GM19397 (cell line): ENCODE results near the gene GGCX.
"Not testable (repeated sequence)": the region's sequence is repeated elsewhere in the genome, so short reads cannot be mapped to it uniquely, and the experiment has no call there.

Experiments used
- ATAC-seq: cut with Tn5 transposase; IDR thresholded peaks from one replicate; pipeline ENCODE4 v1.9.1; 2021; ENCODE audit warnings: mild to moderate bottlenecking, moderate library complexity; ENCODE audit not compliant: unreplicated experiment

The GGCX gene

DNA sequence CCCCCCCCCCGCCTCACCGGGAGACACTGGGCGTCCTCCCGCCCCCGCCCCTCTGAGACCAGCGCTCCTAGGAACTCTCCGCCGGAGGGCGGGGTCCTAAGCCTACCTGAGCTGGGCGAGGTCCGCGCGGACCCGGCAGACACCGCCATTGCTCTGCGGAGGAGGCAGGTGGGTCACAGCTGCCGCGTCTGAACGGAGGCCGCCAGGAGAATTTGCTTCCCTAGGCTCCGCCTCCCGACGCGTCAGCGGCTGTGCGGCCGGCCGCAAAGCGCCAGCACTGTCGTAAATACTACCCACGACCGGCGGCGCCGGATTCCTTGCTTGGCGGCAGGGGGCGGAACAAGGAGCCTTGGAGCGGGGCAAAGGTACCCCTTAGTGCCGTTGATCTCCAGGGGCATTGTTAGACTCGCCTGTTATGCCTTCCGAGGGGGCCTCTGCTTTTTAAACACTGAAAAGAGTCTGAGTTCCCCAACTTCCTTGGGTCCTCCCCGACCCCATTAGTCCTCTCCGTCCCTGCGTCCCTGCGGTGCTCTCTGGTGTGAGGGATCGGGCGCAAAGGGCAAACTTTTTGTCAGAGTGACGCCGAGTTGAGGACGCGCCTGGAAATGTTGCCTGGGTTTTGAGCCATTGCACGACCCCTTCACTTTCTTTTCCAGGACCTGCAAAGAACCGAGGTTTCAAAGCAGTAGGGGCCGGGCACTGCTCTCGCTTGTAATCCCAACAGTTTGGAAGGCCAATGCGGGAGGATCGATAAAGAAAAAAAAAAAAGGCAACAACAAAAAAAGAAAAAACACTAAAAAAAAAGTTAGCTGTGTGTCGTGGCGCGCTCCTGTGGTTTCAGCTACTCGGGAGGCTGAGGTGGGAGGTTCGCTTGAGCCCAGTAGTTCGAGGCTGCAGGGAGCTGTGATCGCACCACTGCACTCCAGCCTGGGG is at the start of gene GGCX:
GGCX (minus strand) TSS at position 214 of the 933 bp plus-strand sequence; CDS start at position 149, 65 bp downstream.
- peak; percentile 97 for ATAC-seq

DNA sequence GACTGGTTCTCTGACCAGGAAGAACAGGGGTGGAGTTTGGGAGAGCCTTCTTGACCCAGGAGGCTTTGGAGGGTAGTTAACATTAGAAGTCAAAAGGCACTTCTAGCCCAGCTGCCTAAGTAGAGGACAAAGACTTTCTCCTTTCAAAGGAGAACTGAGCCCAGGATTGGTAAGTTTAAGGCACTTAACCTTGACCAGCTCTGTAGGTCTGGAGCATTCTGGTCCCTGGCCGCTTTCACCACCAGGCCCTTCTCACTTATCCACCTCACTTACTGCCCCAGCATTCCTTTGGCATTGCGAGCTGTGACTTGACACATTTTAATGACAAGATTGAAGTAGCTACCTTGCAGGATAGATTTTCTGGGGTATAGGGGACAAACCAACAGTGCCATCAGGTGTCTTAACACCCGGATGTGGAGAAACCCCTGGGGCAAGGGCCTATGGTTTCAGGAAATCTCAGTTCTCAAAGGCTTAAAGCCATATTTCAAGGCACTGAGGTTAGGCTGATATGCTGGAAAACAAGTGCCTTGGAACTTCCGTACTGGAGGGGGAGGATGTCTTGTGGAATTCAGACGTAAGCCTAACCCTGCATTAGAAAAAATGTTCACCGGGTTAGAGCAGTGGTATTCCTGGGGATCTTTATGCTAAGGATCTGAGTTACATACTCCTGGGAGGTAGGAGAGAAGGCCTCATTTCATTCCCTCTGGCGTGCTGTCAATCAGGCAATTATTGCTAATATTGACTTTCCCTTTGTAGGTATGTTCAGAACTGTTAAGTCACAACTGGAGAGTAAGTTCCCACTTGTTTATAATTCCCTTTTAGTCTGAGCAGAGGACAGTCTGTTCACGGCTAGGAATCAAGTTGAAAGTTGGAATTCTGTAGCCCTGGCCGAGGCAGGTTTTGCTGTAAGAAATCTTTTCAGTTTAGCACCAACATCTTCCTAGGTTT is 46.2 kb upstream of the GGCX start:
- no peak for ATAC-seq

DNA sequence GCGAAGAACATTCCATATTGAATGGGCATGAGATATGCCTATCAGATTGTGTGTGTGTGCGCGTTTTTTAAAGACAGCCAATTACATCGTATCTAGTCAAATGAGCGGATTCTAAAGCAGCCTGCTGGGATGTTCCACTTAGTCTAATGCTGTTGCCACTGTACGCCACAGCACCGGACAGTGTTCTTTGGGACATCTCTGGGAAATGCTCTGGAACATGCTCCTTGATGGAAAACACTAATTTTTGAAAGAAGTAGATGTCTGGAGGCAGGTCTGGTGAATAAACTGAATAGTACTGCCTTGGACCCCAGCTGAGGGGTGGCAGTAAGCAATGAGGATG is 44.8 kb upstream of the GGCX start:
- ATAC-seq: no peak

DNA sequence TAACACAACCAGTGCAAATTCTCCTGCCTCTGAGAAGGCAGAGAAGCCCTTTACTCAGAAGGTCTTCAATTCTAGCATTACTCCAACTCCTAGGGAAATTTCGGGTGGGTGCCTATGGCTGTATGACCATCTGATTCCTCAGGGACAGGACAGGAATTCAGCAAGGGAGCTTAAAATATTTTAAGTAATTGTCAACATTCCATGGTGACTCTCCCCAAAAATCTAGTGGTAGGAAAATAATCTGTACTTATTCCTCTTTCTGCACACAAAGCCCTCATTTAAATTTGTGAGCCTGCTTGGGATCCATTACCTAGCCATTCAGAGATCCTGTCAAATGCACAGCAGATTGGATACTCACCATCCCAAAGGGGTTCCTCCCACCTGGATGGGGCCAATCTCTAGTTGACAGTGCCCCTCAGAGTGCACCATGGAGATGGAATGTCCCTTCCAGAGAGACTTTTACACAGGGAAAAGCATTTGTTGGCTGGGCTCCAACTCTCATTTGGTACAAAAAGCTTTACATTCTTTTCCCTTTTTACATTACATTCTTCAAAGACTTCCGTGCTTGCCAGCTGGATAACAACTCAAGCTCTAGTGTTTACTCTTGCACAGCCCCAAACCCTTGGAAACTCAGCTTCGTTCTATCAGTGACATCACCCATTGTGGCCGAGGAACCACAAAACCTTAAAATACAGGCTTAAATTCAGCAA is 44.3 kb upstream of the GGCX start:
- ATAC-seq: no peak

DNA sequence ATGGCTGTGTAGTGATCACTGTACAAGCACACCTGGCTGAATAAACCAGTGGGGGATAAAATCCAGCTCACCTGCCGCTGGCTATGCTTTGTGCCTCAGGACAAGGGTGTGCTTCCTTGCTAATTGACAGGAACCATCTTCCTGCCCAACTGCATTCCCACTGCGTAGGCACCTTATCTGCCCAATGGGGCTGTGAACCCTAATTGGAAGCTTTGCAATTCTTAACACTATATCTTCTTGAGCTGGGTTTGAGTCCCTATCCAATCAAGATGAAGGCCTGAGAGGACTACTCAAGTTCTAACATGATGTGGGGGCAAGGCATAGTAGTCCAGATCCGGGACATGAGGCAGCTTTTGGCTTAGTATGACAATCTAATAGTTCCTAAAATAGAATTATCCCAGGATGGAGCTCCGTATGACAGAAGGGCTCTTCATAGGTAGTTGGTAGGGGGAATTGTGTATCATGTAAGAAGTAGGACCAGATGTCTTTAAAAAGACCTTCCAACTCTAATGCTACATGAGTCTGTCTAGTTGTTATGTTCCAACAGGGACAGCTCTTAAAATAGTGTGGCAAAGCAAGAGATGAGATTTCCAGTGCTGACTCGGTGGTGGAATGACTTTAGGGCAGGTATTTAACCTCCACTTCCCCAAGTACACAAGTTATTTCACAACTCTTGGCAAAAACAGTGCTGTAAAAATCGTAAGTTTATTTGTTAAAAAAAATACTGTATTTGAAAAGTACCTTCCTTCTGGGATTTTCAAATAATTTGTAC is 43.5 kb upstream of the GGCX start:
- no peak for ATAC-seq

DNA sequence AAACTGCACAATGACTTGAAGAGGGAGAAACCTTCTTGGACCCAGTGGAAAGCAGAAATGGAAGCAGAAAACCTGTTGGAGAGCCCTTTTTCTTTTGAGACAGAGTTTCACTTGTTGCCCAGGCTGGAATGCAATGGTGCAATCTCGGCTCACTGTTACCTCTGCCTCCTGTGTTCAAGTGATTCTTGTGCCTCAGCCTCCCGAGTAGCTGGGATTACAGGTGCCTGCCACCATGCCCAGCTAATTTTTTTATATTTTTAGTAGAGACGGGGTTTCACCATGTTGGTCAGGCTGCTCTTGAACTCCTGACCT is 42.8 kb upstream of the GGCX start:
- ATAC-seq: not testable (repeated sequence)

DNA sequence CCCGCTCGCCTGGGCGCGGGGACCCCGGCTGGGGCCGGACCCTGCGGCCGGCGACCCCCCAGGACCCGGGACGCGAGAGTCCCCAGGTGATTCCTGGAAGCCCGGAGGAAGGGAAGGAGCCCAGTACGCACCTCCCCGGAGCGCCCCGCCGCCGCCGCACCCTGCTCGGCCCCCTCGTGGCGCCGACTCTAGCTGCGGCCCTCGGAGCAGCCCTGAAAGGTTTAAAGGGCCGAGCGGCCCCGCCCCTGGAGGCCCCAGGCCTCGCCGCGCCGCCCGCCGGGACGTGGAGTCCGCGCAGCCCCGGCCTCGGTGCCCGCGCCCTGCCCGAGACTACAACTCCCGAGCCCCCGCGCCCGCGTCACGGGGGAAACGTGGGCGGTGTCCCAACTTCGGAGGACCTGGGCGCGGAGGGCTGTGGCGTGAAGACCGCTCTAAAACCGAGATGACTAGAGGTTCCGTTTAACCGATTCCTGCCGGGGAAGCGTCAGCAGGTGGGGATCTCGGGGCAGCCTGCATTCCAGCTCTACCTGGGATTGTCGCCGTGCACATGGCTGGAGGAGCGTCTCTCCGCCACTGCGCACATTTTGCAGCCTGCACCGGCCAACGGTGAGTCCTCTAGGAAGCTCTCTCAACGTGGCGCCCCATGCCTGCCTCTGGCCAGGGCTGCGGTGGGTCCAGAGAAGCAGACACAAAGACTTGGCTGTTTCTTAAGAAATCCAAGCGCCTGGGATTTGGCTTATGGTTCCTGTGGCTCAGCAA is 41.4 kb upstream of the GGCX start, which contains the start of gene TMEM150A:
TMEM150A (minus strand) TSS at position 223 of the 759 bp plus-strand sequence. CDS start 750 bp downstream, outside the sequence.
- ATAC-seq: peak; percentile 94

DNA sequence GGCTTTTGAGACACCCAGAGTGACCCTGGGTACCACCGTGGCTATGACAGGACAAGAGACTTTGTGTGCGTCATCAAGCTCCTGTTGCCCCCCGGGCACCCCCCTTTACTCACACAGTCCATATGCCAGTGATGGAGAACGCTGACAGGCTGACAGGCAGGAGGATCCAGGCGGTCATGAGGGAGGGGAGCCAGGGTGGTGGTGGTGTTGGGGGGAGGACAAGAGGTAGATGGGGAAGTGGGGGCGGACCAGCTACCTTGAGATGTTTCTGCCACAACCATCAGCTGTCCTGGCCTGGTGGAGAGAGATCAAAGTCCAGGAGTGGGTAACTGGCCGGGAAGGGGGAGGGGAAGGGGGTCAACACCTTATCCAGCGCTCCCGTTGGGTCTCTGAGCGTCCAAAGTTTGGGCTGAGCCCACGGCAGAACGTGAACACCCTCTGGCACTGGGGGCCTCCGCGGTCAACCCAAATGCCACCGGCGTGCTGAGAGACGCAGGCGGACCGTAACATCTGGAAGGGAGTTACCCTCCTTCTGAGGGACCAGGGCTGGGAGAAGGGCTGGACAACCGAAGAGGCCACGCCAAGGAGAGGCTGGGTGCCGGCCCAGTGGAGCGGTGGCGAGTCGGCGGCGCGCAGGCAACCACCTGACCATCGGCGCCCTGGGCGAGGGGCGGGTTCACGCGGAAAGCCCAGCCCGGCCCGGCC is 40.6 kb upstream of the GGCX start:
- peak; percentile 45 for ATAC-seq

DNA sequence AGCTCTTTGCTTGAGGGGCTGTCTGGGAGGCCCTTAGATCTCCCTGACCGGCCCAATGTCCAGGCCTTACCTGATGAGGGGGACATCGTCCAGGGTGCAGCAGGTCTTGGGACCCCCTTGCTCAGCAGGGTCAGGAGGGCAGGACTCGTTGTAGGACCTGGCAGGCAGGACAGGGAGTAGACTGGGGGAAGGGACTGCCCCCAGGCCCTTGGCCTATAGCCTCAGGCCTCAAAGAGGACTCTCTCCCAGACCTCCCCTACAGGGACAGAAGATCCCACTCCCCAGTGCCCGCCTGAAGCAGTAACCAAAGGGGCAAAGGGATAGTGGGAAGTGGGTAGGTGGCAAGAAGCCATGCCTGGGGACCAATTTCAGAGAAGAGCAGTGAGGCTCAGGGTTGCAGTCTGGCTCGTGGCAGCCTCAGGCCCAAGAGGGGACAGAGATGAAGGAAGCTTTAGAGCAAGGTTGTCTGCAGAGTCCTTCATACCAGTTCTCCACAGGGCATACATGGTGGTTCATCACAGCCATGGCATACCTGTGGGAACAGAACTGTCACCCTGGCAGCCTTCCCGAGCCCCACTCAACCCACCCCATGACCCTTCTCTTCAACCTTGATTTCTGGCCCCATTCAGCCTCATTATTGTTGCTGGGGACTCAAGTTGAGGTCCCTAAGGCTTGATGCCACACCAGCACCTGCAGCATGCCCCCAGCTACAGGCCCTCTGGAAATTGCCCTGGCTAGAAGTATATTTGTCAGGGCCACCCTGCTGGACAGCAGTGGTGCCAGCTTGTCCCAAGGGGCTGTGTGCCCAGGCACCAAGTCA is 39.9 kb upstream of the GGCX start:
- no peak for ATAC-seq

DNA sequence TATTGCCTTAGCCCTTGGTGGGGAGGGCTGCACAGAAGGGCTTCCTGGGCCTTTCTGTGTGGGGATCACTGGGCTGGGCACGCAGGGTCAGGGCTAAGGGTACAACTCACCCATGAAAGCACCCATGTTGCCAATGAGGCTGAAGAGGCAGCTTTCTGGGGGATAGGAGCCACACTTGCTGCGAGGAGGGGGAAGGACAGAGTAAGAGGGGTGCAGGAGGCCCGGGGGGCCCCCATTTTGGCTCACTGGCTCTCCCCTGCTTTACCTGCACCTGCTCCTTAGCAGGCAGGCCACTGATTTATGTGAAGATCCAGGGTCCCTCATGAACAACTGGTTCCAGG is 38.9 kb upstream of the GGCX start:
- ATAC-seq: no peak

DNA sequence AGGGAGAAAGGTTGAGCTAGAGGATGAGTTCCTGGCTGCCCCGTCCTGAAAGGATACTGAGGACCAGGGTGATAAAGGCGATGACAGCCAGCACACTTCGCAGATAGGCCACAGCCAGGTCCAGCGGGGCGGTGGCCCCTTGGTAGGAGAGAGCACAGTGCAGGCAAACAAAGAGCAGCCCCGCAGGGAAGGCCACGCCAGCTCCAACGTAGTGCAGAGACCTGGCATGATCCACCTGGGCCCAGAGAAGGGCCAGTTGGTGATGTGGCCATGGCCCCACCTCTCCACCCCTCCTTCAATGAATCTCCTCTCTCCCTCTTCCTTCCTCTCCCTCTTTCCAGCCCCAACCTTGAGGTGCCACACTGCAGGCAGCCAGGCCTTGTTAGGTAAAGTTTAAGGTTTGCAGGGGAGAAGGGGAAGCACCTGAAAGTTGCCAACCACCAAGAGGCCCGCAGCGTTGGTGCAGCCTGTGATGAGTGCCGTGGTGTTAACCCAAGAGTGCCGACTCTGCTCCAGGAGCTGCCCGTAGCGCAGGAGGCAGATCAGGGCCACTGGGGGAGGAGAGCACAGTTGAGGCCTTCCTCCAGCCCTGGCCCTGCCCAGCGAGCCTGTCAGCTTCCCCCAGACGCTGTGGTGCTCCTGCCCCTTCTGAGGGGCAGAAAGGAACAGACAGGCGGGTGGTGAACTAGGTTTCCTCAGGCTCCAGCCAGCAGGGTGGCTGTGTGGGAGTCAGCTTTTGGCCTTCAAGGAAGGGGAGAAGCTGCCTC is 38.4 kb upstream of the GGCX start:
- ATAC-seq: no peak

DNA sequence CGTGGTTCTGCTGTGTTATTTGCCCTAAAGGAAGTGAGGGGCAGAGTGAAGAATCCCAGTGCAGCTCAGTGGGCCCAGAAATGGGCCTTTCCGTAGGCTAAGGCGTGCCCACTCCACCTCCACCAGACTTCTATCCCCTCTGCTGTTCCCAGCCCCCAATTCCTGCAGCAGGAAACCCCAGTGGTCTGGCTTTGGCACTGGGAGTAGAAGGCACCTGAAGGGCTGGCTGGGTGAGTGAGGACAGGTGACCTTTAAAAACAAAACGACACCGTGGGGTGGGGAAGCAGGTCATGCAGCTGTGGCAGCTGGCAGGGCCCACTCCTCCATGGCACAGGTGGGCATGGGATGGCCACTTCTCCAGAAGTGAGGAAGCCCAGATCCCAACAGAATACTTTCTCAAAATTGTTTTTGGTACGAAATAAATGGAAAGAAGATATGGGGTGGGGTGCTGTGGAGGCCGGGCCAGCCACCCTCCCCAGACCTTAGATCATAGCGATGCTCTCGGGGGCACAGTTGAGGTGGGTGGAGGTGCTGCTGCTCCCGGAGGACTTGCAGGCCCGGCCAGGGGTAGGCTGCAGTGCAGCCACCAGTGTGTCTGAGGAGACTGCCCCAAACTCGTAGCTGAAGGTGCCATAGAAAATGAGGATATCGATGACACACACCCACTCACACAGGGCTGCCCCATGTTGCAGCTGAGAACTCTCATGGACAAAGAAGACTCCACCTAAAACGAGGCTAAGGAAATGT is 37.5 kb upstream of the GGCX start:
- no peak for ATAC-seq

DNA sequence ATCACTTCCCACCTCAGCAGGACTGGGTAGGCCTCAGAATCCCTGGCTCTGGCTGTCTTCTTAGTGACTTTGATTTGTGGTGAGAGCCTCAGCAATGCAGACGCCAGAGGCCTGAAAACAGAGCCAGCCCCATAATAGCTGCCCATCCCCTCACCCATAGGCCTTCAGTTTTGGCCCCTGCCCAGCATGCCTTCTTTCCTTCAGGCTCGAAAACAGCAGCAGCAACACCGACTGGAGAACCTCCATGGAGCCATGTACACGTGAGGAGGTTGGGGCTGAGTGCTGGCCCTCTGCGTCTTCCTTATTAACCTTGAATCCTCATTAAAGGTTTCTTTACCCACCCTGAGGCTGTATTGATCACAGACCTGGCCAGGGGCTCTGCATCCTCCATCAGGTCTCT is 35.9 kb upstream of the GGCX start:
- ATAC-seq: no peak

DNA sequence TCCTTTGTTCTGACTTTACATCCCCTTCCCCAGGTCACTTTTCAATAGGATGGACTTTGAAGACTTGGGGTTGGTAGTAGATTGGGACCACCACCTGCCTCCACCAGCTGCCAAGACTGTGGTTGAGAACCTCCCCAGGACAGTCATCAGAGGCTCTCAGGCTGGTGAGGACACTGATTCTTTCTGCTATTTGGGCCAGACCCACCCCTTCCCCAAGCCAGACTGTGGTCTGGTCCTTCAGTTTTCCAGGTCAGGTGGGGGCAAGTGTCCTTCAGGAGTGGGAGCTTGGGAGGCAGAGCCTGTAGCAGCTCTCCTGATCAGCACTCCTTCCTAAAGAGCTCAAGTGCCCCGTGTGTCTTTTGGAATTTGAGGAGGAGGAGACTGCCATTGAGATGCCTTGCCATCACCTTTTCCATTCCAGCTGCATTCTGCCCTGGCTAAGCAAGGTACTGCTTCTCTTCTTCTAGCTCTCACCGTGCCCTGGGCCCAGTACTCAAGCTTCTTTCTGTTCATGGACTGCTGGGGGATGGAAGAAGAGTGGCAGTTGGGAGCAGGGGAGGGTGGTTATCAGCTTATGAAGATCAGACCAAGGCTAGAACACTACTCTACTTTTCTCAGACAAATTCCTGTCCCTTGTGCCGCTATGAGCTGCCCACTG is 35.3 kb upstream of the GGCX start:
- no peak for ATAC-seq

DNA sequence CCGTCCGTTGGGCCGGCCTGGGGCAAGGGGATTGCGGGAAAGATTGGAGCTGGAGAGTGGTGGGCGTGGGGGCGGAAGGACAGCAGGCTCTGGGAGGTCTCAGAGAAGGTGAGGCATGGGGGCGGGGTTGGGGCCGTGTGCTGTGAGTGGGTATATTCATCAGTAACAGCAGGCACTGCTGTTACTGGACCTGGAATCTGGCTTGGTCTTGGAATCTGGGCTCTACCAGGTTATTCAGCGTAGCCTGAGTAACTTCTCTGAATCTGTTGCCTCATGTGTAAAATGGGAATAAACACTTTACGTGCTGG is 34.7 kb upstream of the GGCX start:
- no peak for ATAC-seq

DNA sequence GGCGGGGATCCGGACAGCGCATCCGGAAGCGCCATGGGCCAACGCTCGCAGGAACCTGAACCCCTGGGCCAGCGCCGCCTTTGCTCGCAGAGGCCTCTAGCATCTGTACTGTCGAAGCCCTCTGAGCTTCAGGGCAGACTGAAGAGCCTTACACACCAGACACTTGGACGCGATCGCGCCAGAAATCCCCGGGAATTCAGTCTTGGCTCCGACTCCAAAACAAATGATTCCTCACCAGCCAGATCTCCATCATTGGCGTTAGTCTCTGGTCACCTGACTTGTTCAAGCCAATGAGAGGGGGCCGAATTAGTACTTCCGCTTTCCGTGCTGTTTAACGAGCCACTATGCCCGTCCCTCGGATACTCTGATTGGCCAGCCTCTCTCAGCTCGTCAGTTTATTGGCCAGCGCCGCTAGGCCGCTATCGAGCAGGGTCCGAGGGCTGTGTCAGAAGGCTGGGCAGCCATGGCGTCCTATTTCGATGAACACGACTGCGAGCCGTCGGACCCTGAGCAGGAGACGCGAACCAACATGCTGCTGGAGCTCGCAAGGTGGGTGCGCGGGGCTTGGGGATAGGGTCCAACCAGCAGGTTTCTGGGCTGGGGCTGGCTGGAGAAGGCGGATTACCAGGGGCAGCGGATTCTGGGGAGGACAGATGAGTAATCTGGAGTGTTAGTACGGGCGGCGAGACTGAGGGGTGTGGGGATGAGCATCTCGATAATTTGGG is 34.2 kb upstream of the GGCX start, which contains the start of gene RNF181:
RNF181 (plus strand) TSS at position 445 of the 725 bp plus-strand sequence; CDS start at position 464, 19 bp downstream.
- peak; percentile 98 for ATAC-seq
